IMR-90 (cell line): ENCODE results near the gene ABCD1. TPM values are rescaled to one million over a fixed set of nuclear protein-coding genes. Genes with fewer than 3 reads are reported as not detected.

Experiments
- ATAC-seq: fragments of 200-7000 bp; cut with Tn5 transposase; 2 replicates; pipeline ENCODE4 v1.9.1; 2020; ENCODE audit warnings: low read depth, mild to moderate bottlenecking, moderate library complexity
- BruUV-seq: library from RNA; stranded (reverse); fragments of 400-500 nt; replicated peaks from 2 replicates; lab custom pipeline; 2021; lab: Mats Ljungman, UMichigan
- CTCF ChIA-PET: fragments of 300-600 bp; formaldehyde crosslinking; extraction: SDS; loops from one replicate; lab custom pipeline; 2021; ENCODE audit warnings: antibody characterized with exemption; lab: Yijun Ruan, JAX
- POLR2A ChIA-PET: fragments of 300-600 bp; sonication (Branson Sonifier 250); formaldehyde crosslinking; loops from one replicate; lab custom pipeline; 2022; ENCODE audit warnings: antibody characterized with exemption; ENCODE audit not compliant: unreplicated experiment; lab: Charles Lee
- DNase-seq: peaks from one replicate; pipeline ENCODE4 v3.0.0; 2013
- H2AFZ ChIP-seq: replicated peaks from 2 replicates; pipeline ENCODE3; 2013; ENCODE audit warnings: low read length, mild to moderate bottlenecking; ENCODE audit not compliant: poor library complexity
- H2AK5ac ChIP-seq: 2 replicates; pipeline ENCODE4 v1.6.1; 2013; ENCODE audit warnings: low read depth, low read length, inconsistent platforms
- H2AK9ac ChIP-seq: replicated peaks from 2 replicates; pipeline ENCODE3; 2013; ENCODE audit warnings: mild to moderate bottlenecking, low read depth, low read length, moderate library complexity; ENCODE audit not compliant: poor library complexity
- H2BK120ac ChIP-seq: 2 replicates; pipeline ENCODE4 v1.6.1; 2013; ENCODE audit warnings: low read depth, low read length, inconsistent platforms
- H2BK15ac ChIP-seq: 3 replicates; pipeline ENCODE4 v1.6.1; 2013; ENCODE audit warnings: low read depth, low read length, inconsistent platforms
- H2BK20ac ChIP-seq: 2 replicates; pipeline ENCODE4 v1.6.1; 2013; ENCODE audit warnings: low read depth, mild to moderate bottlenecking, inconsistent platforms, low read length, moderate library complexity
- H2BK5ac ChIP-seq: 2 replicates; pipeline ENCODE4 v1.6.1; 2013; ENCODE audit warnings: mild to moderate bottlenecking, low read depth, low read length, inconsistent platforms; ENCODE audit not compliant: poor library complexity, severe bottlenecking
- H3K14ac ChIP-seq: replicated peaks from 2 replicates; pipeline ENCODE4 v1.6.1; 2013; ENCODE audit warnings: low read depth, low read length, inconsistent platforms
- H3K18ac ChIP-seq: 2 replicates; pipeline ENCODE4 v1.6.1; 2013; ENCODE audit warnings: low read depth, low read length, control low read depth
- H3K23ac ChIP-seq: 2 replicates; pipeline ENCODE4 v1.6.1; 2013; ENCODE audit warnings: low read depth, low read length, inconsistent platforms
- H3K27ac ChIP-seq: 2 replicates; pipeline ENCODE4 v1.5.1; 2013; ENCODE audit warnings: mild to moderate bottlenecking, control low read depth, low read length; ENCODE audit not compliant: insufficient read depth
- H3K27me3 ChIP-seq: 2 replicates; pipeline ENCODE4 v1.6.1; 2013; ENCODE audit warnings: low read length; ENCODE audit not compliant: control insufficient read depth, insufficient read depth
- H3K36me3 ChIP-seq: 2 replicates; pipeline ENCODE4 v1.6.1; 2013; ENCODE audit warnings: low read length, mixed read lengths; ENCODE audit not compliant: control insufficient read depth, insufficient read depth
- H3K4ac ChIP-seq: 2 replicates; pipeline ENCODE4 v1.6.1; 2013; ENCODE audit warnings: low read depth, low read length, inconsistent platforms
- H3K4me1 ChIP-seq: 2 replicates; pipeline ENCODE4 v1.6.1; 2013; ENCODE audit warnings: low read length, mixed read lengths; ENCODE audit not compliant: control insufficient read depth, insufficient read depth
- H3K4me2 ChIP-seq: 2 replicates; pipeline ENCODE4 v1.6.1; 2013; ENCODE audit warnings: low read depth, mild to moderate bottlenecking, control low read depth, low read length, moderate library complexity
- H3K4me3 ChIP-seq: 2 replicates; pipeline ENCODE4 v1.5.1; 2013; ENCODE audit warnings: low read depth, mild to moderate bottlenecking, control low read depth, low read length, moderate library complexity; ENCODE audit not compliant: insufficient read depth
- H3K56ac ChIP-seq: 2 replicates; pipeline ENCODE4 v1.6.1; 2013; ENCODE audit warnings: low read length, inconsistent platforms; ENCODE audit not compliant: insufficient read depth; ENCODE audit errors: extremely low read depth
- H3K79me1 ChIP-seq, 2 experiments: 2 replicates each; pipeline ENCODE4 v1.6.1; 2013; ENCODE audit warnings: low read length in 2 of 2, inconsistent platforms in 1 of 2, low read depth in 1 of 2
- H3K9ac ChIP-seq: 2 replicates; pipeline ENCODE4 v1.6.1; 2013; ENCODE audit warnings: low read depth, low read length, control low read depth
- H3K9me1 ChIP-seq: 2 replicates; pipeline ENCODE4 v1.6.1; 2013; ENCODE audit warnings: low read length, inconsistent platforms; ENCODE audit not compliant: insufficient read depth
- H3K9me3 ChIP-seq: 2 replicates; pipeline ENCODE4 v1.6.1; 2013; ENCODE audit warnings: low read length; ENCODE audit not compliant: control insufficient read depth, insufficient read depth
- H4K20me1 ChIP-seq: 2 replicates; pipeline ENCODE4 v1.6.1; 2013; ENCODE audit warnings: low read length, inconsistent platforms; ENCODE audit not compliant: insufficient read depth
- H4K5ac ChIP-seq: 2 replicates; pipeline ENCODE4 v1.6.1; 2013; ENCODE audit warnings: mild to moderate bottlenecking, low read depth, low read length, control low read depth
- H4K8ac ChIP-seq, 2 experiments: 2 replicates each; pipeline ENCODE4 v1.6.1; 2013; ENCODE audit warnings: low read depth in 2 of 2, low read length in 2 of 2, control low read depth in 1 of 2, inconsistent platforms in 1 of 2
- H4K91ac ChIP-seq: 2 replicates; pipeline ENCODE4 v1.6.1; 2013; ENCODE audit warnings: low read depth, low read length, inconsistent platforms; ENCODE audit not compliant: insufficient read depth
- BHLHE40 ChIP-seq: fragments of 150-350 bp; IDR thresholded peaks from 2 replicates; pipeline ENCODE4 v1.6.1; 2016; ENCODE audit warnings: mild to moderate bottlenecking, low read depth, low read length
- CEBPB ChIP-seq: IDR thresholded peaks from 2 replicates; pipeline ENCODE4 v1.6.1; 2012; ENCODE audit warnings: low read depth, low read length, improper control_type of control experiment
- CHD1 ChIP-seq: IDR thresholded peaks from 2 replicates; pipeline ENCODE4 v1.6.1; 2012; ENCODE audit warnings: low read depth, low read length, improper control_type of control experiment
- MAFK ChIP-seq: IDR thresholded peaks from 2 replicates; pipeline ENCODE4 v1.6.1; 2012; ENCODE audit warnings: low read depth, low read length, improper control_type of control experiment
- MAZ ChIP-seq: IDR thresholded peaks from 2 replicates; pipeline ENCODE4 v1.6.1; 2012; ENCODE audit warnings: low read depth, mild to moderate bottlenecking, low read length, improper control_type of control experiment, moderate library complexity, borderline replicate concordance
- NFE2L2 ChIP-seq: fragments of 150-350 bp; IDR thresholded peaks from 2 replicates; pipeline ENCODE4 v1.6.1; 2016; ENCODE audit warnings: low read depth, mild to moderate bottlenecking, low read length
- POLR2A ChIP-seq: IDR thresholded peaks from 2 replicates; pipeline ENCODE4 v1.6.1; 2012; ENCODE audit warnings: mild to moderate bottlenecking, low read depth, low read length
- RAD21 ChIP-seq: IDR thresholded peaks from 2 replicates; pipeline ENCODE4 v1.6.1; 2012; ENCODE audit warnings: low read length, improper control_type of control experiment
- RCOR1 ChIP-seq: IDR thresholded peaks from 2 replicates; pipeline ENCODE4 v1.6.1; 2012; ENCODE audit warnings: mild to moderate bottlenecking, low read length, improper control_type of control experiment; ENCODE audit not compliant: insufficient replicate concordance
- RFX5 ChIP-seq: IDR thresholded peaks from 2 replicates; pipeline ENCODE4 v1.8.0; 2012; ENCODE audit warnings: low read depth, mild to moderate bottlenecking, low read length, moderate library complexity
- SMC3 ChIP-seq: fragments of 150-350 bp; IDR thresholded peaks from 2 replicates; pipeline ENCODE4 v1.6.1; 2016; ENCODE audit warnings: low read depth, mild to moderate bottlenecking, antibody characterized with exemption, low read length, moderate library complexity
- WGBS, 2 experiments: methylation state at CpG; one replicate each; pipeline versions ENCODE4 v1.1.5 to v1.1.7; 2013; ENCODE audit warnings: missing lambda C conversion rate in 2 of 2; ENCODE audit not compliant: insufficient read length in 1 of 2; ENCODE audit errors: extremely low coverage in 2 of 2; 5-methylcytosine and 5-hydroxymethylcytosine counted together
- dilution Hi-C: fragments of 300-500 bp; cut with HindIII; formaldehyde crosslinking; loops from one replicate; pipeline ENCODE4 v1.14.3; 2018; ENCODE audit warnings: low sequenced_read_pairs; ENCODE audit not compliant: unreplicated experiment
- in situ Hi-C: fragments of 300-500 bp; cut with MboI; formaldehyde crosslinking; loops from 3 replicates; pipeline ENCODE4 v1.14.3; 2019; ENCODE audit warnings: low sequenced_read_pairs, inconsistent platforms, mixed read lengths
- intact Hi-C: fragments of 100-400 bp; cut with micrococcal nuclease; formaldehyde crosslinking; loops from 2 replicates; pipeline ENCODE4 v1.10.0; 2022
- polyA plus RNA-seq, 3 experiments: library from polyadenylated mRNA; depleted of rRNA; stranded (reverse); fragments of >200 nt; gene quantifications; 2 replicates each; pipeline ENCODE4 v1.2.3, GENCODE V29; 2012; ENCODE audit warnings: low replicate concordance in 1 of 3
- total RNA-seq: library from RNA; depleted of rRNA; stranded (reverse); fragments of >200 nt; gene quantifications from 2 replicates; pipeline ENCODE4 v1.2.3, GENCODE V29; 2012
- TF ChIP-seq, protein P1 (sequence below): fragments of 150-350 bp; IDR thresholded peaks from 2 replicates; pipeline ENCODE4 v1.6.1; 2016; ENCODE audit warnings: low read depth, mild to moderate bottlenecking, low read length, moderate library complexity, borderline replicate concordance
- TF ChIP-seq, protein P2 (sequence below): conservative IDR thresholded peaks from 2 replicates; pipeline ENCODE4 v1.5.1; 2012; ENCODE audit warnings: mild to moderate bottlenecking, low read depth, low read length, improper control_type of control experiment
- TF ChIP-seq, protein P3 (sequence below): fragments of 150-350 bp; IDR thresholded peaks from 2 replicates; pipeline ENCODE4 v1.6.1; 2017; ENCODE audit warnings: mild to moderate bottlenecking, antibody characterized with exemption, low read length, low read depth

Gene ABCD1
- total and polyA plus RNA-seq, 2 of the 4 experiments (the other 2 are of a cell fraction), result 4.3 to 7.0 TPM

DNA sequence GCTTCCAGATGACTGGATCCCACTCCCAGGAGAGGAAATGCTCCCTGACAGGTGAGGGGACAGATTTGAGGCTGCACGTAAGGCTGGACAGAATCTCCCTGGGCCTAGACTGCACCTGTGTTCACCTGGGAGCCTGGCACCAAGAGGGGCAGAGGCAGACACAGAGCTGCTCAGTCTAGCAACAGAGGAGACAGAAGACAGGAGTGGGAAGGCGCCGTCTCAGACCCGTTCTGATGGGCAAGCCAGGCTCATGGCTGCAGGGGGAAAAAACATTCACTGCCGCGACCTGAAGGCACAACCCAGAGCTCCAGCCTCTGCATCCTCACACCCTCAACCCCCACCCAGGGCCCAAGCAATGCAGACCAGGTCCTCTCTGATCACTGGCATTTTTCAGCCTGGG is 17.2 kb upstream of the ABCD1 start:
- Histone ChIP-seq H3K9me1 (no peaks in the 10 kb centered on the region), H3K79me1 (peaks cover 0 to 5% of the 10 kb centered on the region in 2 experiments; a peak in 1 of 4 replicates), H3K23ac (no peak overlapping the region), H2BK20ac (no peak overlapping the region), H3K9me3 (no peaks in the 10 kb centered on the region), H3K56ac (no peak overlapping the region), H3K27me3 (no peaks in the 10 kb centered on the region), H4K8ac (no peak overlapping the region), H4K5ac (no peak overlapping the region), H2BK5ac (no peak overlapping the region), H3K14ac (no peak overlapping the region), H2BK15ac (no peak overlapping the region), H4K20me1 (peaks cover 7% of the 10 kb centered on the region), H3K4me3 (no peak overlapping the region), H3K4me2 (no peak overlapping the region), H3K36me3 (peaks cover 19% of the 10 kb centered on the region), H3K27ac (no peak overlapping the region), H2BK120ac (no peak overlapping the region), H2AK5ac (no peak overlapping the region), H2AK9ac (no peak overlapping the region), H3K18ac (no peak overlapping the region), H2AFZ (no peak overlapping the region), H4K91ac (no peak overlapping the region), H3K4ac (no peak overlapping the region), H3K9ac (no peak overlapping the region), H3K4me1 (peaks cover 2% of the 10 kb centered on the region; the same call in 1 of the 2 replicates)
- DNase-seq (no peak), ATAC-seq (no peak)
- BruUV-seq, result no TSS peak
- in situ Hi-C loops, result no loop called here
- dilution Hi-C loops, result no loop called here
- ChIA-PET POLR2A (interaction anchor here (1.0 kb wide), 1 partner anchor 14 kb away, joined by 3 read pairs; no protein-coding TSS in a partner anchor), CTCF (no interaction called here)
- intact Hi-C loops, result no loop called here
- TF ChIP-seq, protein P1, sequence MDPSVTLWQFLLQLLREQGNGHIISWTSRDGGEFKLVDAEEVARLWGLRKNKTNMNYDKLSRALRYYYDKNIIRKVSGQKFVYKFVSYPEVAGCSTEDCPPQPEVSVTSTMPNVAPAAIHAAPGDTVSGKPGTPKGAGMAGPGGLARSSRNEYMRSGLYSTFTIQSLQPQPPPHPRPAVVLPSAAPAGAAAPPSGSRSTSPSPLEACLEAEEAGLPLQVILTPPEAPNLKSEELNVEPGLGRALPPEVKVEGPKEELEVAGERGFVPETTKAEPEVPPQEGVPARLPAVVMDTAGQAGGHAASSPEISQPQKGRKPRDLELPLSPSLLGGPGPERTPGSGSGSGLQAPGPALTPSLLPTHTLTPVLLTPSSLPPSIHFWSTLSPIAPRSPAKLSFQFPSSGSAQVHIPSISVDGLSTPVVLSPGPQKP, result no peak
- TF ChIP-seq BHLHE40 (no peak), MAFK (no peak), MAZ (no peak), RCOR1 (no peak), RAD21 (no peak), NFE2L2 (no peak), SMC3 (no peak), POLR2A (no peak), CEBPB (no peak), CHD1 (no peak), RFX5 (no peak)
- TF ChIP-seq, protein P2, sequence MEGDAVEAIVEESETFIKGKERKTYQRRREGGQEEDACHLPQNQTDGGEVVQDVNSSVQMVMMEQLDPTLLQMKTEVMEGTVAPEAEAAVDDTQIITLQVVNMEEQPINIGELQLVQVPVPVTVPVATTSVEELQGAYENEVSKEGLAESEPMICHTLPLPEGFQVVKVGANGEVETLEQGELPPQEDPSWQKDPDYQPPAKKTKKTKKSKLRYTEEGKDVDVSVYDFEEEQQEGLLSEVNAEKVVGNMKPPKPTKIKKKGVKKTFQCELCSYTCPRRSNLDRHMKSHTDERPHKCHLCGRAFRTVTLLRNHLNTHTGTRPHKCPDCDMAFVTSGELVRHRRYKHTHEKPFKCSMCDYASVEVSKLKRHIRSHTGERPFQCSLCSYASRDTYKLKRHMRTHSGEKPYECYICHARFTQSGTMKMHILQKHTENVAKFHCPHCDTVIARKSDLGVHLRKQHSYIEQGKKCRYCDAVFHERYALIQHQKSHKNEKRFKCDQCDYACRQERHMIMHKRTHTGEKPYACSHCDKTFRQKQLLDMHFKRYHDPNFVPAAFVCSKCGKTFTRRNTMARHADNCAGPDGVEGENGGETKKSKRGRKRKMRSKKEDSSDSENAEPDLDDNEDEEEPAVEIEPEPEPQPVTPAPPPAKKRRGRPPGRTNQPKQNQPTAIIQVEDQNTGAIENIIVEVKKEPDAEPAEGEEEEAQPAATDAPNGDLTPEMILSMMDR, result no peak
- TF ChIP-seq, protein P3, sequence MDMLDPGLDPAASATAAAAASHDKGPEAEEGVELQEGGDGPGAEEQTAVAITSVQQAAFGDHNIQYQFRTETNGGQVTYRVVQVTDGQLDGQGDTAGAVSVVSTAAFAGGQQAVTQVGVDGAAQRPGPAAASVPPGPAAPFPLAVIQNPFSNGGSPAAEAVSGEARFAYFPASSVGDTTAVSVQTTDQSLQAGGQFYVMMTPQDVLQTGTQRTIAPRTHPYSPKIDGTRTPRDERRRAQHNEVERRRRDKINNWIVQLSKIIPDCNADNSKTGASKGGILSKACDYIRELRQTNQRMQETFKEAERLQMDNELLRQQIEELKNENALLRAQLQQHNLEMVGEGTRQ, result no peak
- no CpG with 5 or more reads among the region's 6 CpGs for WGBS, 2 experiments
